GM21576 (cell line): Measurements from ENCODE around the gene CDC34.

ENCODE experiments used
- ATAC-seq: cut with Tn5 transposase; IDR thresholded peaks from one replicate; pipeline ENCODE4 v1.9.1; 2021; ENCODE audit warnings: mild to moderate bottlenecking, moderate library complexity; ENCODE audit not compliant: unreplicated experiment

CDC34 gene

DNA sequence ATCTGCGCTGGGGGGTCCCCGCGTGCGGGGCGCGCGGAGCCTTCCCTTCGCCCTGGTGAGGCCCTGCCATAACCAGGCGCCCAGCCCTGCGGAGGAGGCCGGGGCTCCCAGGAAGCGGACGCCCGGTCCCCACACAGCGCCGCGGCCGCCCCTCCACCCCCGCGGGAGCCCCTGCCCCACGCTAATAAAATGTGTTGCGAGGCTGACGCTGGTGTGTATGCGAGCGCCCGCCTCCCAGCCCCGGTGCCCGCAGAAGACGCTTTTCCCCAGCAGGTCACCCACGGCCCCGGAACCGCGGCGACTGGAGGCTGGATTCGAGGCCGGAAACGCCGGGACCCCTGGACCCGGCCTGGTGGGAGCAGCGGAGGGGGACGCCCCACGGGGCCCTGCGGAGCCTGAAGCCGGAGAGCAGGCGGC lies 12.1 kb upstream of the CDC34 start:
- ATAC-seq, result no peak

DNA sequence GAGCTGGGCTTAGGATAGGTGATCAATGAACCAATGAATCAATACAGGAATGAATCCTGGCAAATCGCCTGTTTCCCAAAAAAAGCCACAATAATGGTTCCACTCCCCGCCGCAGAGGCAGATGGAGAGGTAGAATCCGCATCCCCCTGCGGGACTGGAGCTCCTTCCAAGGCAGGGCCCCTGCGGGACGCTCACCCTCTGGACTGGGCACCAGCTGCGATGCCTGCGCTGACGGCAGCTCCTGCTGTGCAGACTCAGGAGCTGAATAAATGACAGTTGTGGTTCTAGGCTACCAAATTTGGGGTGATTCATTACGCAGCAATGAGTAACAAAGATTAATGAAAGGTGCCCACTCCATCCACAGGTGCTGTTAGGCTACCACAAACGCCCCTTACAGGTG lies 8.8 kb upstream of the CDC34 start:
- ATAC-seq, result no peak

DNA sequence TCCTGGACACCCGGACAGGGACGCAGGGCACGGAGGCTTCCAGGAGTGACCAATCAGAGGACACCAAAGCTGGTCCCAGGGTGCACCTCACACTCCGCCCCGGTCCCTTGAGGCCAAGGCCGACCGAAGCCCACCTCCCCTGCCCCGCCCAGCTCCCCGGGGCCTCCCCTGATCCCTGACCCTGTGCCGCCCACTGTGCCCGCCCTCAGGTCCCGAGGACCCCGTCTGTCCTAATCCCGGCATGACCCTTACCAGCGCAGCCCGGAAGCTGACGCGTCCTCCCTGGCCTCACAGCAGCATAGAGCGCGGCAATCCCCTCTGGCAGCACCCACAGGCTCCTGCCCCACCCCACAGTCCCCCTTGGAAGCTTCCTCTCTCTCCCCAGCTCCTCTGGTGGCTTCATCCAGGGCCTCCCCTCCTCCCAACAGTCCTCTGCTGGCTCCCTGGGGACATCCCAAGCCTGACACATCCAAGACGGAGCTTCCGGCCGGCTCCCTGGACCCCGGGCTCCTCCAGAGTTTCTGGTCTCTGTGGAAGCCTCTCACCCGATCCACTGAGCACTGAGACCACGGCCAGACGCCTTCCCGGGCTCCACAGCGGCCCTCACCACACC lies 7.4 kb upstream of the CDC34 start:
- ATAC-seq, result no peak

DNA sequence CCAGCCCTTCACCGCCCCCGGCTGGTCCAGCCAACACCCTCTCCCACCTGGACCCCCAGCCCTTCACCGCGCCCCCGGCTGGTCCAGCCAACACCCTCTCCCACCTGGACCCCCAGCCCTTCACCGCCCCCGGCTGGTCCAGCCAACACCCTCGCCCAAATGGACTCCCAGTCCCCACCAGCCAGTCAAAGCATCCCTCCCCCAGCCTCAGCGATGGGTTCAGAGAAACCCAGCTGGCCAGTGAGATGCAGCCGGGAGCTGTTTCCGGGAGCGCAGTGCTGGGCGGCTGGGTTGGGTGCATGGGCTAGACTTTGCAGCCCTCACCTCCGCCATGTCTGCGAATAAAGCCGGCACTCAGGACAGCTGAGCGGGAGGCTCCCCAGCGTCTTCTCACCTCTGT lies 6.5 kb upstream of the CDC34 start:
- ATAC-seq, result no peak

DNA sequence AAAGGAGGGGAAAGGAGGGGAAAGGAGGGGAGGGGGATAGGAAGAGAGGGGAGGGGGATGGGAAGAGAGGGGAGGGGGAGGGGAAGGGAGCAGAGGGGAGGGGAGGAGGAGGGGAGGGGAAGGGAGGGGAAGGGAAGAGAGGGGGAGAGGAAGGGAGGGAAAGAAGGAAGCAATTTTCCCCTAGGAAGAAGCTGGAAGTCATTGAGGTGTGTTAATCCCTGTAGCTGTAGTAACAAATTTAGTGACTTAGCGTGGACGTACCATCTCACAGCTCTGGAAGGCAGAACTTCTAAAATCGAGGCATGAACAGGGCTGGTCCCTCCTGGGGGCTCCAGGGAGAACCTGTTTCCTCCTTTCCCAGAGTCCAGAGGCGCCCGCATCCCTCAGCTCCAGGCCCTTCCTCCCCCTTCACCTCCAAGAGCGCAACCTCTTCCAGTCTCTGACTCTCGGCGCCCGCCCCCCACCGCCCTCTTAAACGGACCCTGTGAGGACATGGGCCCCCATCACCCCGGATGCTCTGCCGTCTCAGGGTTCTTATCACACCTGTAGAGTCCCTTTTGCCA lies 5.6 kb upstream of the CDC34 start:
- no peak for ATAC-seq

DNA sequence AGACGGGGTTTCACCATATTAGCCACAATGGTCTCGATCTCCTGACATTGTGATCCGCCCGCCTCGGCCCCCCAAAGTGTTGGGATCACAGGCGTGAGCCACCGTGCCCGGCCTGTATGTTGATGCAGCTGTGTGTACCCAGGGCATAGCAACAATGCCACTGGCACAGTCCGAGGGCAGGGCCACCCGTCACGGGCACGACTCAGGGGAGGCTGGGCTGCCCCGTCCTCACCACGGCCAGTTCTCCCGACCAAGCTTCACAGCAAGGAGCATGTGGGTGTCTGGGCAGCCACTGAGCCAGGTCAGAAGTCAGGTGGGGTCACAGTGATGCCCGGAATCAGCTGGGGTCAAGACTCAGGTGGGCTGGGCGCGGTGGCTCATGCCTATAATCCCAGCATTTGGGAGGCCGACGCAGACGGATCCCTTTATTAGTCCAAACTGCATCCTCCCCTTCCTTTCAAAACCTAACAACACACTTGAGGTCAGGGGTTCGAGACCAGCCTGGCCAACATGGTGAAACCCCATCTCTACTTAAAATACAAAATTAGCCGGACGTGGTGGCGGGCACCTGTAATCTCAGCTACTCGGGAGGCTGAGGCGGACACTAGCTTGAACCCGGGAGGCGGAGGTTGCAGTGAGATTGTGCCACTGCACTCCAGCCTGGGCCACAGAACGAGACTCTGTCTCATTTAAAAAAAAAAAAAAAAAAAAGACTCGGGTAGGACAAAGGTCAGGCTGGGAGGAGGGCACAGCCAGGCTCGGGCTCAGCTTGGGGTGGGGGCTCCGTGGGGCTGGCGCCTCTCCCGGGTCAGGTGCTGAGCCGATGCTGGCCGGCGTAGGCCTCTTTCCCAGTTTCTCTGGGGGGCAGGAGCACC lies 1.2 kb upstream of the CDC34 start:
- ATAC-seq, result no peak

DNA sequence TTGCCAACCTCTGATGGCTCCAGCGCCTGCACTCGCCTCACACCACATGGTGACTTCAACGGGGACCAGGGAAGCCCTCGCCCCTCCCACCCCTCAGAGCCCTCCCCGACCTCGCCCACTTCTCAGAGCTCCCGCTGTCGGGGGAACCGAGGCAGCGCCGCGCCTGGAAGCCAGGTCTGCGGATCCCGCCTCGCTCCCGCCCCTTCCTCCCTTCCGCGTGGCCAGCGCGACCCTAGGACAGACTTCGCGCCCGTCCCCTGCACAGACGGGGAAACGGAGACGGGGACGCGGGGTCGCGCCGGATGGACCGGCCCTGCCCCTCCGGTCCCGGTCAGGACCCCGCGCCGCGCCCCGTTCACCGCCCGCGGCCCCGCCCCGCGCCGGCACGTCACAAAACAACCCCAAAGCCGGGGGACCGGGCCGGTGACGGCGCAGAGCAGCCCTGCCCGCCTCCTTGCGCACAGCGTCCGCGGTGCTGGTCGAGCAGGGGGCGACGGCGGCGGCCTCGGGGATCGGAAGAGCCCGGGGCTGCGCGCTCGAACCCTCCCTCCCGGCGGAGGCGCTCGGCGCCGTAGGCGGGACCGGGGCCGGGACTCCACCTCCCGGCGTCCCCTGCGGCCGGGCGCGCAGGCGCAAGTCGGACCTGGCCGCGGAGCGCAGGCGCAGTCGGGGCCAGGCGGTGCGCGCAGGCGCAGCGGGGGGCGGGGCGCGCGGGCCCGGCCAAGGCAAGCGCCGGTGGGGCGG lies 379 bp upstream of the CDC34 start:
- peak; percentile 54 for ATAC-seq

DNA sequence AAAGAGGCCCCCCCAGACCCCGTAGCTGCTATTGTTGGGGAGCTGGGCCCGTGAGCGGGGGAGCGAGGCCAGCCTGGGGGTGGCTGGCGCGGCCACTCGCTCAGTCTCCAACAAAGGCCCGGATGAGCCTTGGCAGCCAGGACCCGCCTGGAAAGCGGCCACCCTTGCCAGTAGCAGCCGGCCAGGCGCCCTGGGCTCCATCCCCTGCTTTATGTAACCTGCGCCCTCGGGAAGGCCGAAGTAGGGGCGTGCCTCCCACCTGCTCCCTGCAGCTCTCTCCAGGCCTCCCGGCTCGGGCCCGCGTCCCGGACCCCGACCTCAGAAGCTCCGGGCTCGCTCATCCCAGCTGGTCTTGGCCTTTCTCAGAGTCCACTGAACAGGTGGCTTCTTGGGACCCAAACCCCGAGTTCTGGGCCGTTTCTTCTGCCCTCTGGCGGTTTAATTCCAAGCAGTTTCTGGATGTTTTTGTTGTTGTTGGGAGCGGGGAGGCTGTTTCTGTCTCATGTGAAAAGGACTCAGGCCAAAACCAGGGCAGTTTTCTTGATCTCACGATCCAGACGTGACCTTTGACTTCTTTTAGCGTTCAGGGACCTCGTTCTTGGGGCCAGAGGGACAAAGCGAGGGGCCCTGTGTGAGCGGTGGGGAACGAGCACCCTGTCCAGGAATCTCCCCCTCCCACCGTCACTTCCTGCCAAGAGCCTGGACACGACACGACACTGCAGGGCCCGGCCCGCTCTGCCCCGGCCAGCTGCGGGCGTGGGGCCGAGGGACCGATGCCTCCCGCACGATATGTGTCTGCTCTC lies 1.2 kb downstream of the CDC34 start:
- no peak for ATAC-seq

DNA sequence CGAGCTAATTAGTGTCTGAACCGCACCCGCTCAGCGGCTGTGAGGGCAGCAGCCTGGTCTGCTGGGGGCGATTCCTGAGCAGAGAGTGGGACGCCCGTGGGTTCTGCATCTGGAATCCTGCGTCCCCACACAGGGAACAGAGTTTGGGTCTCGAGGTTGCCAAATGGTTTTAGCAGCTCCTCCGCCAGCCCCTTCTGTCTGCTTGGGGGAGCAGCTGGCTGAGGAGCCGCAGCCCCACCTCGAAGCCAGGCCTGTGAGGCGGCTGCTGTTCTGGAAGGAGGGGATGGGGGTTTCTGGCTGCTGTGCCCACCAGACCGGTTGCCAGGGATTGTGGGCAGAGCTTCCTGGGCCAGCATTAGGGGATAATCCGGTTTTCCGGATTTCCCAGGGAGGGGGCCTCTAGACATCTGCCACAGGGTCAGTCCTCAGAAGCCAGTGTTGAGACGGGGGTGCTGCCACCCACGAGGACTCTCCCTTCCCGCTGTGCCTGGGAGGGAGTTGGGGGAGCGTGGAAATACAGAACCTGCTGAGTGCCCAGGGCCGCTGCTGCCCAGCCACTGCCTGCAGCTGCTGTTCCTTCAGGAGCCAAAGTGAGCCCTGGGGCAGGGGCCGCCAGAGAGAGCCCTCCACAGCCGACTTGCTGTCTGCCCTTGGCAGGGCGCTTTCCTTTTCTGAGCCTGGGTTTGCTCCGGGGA lies 2.0 kb downstream of the CDC34 start:
- no peak for ATAC-seq

DNA sequence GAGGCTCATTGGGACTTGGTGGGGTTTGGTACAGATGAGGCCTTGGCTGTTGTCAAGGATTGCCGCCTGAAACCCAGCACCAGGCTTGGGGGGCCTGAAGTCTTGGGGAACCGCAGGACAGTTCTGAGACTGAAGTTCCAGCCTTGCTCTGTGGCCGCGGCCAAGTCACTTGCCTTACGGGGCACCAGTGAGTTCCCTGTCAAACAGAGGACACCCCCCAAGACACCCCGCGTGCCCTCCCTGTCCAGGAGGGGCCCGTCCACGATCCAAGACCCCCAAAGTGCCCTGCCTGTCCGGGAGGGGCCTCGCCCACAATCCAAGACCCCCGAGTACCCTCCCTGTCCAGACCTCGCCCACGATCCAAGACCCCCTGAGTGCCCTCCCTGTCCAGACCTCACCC lies 2.5 kb downstream of the CDC34 start:
- no peak for ATAC-seq

DNA sequence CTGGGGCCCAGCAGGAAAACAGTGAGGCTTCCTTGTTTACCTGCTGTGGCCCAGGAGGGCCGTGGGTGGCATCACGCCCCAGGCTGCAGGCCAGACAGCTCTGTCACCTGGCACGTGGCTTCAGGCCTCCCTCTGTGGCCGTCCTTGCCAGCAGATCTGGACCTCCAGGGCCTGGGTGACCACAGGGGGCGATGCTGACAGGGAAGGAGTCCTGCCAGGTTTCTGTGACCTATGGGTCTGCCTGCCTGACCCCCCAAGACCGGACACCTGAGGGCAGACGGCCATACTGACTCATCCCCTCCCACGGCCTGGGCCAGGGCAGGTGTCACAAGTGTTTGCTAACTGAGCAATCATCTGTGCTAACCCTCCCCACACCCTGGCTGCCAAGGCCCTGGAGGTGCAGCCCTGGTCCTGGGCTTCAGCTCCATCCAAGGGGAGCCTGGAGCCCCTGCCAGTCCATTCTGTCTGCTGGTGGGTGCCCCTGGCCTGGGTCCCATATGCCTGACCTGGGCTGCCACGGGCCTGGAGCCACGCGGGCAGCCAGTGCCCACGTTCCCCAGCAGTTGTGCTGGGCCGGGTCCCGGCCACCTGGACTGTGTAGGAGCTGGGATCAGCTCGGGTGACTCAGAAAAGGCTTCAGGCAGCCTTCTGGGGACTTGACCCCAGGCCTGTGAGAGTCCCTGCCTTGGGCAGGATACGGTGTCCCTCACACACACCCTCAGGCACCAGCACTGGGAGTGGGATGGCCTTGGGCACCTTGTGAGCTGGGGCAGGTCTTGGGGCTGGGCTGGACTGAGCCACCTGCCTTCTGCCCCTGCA lies 3.7 kb downstream of the CDC34 start:
- no peak for ATAC-seq

DNA sequence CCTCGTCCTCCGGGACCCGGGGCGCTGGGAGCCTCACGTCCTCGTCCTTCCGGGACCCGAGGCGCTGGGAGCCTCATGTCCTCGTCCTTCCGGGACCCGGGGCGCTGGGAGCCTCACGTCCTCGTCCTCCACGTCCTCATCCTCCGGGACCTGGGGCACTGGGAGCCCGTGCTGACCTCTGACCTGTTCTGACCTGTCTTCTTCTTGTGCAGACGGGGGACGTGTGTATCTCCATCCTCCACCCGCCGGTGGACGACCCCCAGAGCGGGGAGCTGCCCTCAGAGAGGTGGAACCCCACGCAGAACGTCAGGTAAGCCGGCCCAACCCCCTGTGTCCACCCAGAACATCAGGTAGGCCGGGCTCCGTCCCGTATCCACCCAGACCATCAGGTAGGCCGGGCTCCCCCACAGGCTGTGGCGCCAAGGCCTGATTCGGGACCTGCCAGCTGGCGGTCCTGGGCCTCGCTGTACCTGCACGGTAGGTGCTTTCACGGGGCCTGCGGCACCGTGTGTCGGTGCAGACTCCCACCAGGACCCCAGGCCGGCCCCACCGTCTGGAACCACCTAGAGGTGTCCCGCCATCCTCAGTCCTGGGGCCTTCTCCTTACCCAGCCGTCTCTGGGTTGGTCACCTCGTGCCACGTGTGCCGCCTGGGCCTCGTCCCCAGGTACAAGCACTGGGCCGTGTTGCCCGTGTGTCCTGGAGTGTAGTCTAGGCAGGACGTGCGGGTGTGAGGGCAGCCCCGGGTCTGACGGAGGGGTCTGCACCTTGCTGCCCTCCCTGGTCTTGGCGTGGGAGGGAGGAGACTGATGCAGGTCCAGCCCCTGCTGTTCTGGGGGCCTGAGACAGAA lies 4.7 kb downstream of the CDC34 start:
- ATAC-seq, result no peak

DNA sequence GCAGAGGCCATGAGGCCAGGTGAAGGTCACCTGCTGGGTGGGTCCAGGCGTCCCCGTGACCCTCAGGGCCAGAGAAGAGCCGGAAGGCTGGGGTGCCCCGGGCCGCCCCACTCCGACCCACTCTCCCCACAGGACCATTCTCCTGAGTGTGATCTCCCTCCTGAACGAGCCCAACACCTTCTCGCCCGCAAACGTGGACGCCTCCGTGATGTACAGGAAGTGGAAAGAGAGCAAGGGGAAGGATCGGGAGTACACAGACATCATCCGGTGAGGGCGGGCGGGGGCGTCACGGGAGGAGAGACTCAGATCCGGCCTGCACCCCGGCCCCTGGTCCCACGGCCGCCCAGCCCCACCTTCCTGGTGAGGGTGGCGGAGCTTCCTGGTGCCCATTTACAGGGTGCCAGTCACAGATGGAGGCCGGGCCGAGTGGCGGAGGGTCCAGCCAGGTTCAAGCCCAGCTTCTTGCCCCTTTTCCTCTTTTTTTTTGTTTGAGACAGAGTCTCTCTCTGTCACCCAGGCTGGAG lies 5.4 kb downstream of the CDC34 start:
- no peak for ATAC-seq

DNA sequence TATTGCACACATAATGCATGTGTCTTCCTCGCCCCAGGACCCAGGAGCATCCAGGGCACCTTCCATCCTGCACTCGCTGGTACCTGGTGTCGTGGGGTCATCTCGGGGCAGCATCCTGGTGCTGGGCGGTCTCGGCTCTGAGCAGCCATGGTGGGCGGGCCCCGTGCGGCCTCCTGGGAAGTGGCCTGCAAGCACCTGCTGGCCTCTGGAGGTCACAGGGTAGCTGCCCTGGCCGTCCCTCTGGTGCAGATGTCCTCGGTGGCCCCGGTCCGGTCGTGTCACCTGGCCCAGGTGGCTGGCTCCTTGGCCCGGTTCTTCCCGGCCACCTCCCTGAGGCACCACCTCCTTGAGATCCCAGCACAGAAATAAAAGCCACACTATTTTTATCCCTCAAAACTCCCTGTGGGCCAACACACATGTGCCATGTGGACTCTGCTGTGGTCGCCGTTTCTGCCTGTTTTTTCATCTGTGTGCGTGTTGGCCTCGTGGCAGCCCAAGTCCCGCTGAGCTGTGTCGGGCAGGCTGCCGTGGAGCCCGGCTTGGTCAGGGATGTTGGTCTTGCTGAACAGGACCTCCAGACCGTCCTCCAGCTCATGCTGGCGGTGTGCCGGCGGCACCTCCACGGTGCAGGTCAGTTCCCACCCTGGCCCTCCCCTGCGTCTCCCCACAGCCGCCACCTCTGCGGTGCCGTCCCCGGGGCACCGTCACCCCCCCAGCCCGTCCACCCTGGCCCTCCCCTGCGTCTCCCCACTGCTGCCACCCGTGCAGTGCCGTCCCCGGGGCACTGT lies 7.3 kb downstream of the CDC34 start:
- ATAC-seq, result no peak

DNA sequence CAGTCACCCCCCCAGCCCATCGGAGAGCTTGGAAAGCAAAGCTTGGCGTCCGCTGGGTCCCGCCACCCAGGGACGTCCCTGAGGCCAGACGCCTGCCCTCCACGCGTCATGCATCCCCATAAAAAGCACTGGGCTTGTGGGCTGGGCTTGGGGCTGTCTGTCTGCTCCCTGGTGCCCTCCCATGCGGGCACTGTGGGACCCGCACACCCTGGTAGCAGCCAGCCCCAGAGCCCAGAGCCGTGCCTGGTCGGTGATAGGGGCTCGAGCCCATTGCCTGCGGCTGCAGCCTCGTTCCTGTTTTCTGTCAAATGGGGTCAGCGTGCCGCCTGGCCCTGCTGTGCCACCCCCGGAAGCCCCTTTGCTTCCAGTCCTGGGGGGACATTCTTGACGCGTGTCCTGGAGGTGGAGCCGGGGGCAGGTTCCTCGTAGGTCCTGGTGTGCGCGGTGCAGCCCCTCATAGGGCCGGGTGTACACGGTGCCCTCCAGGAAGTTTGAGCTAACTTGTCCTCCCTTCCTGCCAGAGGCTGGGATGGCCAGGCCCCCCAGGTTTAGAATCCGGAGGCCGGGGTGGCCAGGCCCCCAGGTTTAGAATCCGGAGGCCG lies 8.0 kb downstream of the CDC34 start:
- ATAC-seq, result no peak

DNA sequence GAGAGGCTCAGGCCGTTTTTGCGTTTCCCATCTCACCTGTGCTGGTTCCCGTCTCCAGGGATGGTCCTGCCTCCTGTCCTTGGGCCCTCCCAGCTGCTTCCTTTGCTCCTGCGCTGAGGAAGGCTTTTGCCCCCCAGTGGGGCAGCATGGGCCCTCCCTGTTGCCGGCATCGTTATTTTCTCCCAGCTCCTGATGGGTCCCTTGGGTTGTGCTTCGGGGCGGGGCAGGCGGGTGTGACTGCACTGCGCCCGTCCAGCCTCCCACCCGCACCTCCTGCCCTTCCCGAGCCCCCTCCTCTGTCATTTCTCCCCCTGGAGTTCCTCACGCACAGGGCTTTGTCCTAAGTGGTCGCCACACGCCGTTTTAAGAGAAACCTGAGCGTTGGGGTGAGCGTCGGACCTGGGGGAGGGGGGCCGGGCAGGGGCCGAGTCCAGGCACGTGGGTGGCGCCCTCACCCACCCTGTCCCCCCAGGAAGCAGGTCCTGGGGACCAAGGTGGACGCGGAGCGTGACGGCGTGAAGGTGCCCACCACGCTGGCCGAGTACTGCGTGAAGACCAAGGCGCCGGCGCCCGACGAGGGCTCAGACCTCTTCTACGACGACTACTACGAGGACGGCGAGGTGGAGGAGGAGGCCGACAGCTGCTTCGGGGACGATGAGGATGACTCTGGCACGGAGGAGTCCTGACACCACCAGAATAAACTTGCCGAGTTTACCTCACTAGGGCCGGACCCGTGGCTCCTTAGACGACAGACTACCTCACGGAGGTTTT lies 9.5 kb downstream of the CDC34 start:
- ATAC-seq, result no peak
